ENCODE measurements around the gene CDHR5.

GRCh38 chr11:593347-593746, 31.4 kb downstream of the CDHR5 start:
- TF ChIP-seq, protein P1, sequence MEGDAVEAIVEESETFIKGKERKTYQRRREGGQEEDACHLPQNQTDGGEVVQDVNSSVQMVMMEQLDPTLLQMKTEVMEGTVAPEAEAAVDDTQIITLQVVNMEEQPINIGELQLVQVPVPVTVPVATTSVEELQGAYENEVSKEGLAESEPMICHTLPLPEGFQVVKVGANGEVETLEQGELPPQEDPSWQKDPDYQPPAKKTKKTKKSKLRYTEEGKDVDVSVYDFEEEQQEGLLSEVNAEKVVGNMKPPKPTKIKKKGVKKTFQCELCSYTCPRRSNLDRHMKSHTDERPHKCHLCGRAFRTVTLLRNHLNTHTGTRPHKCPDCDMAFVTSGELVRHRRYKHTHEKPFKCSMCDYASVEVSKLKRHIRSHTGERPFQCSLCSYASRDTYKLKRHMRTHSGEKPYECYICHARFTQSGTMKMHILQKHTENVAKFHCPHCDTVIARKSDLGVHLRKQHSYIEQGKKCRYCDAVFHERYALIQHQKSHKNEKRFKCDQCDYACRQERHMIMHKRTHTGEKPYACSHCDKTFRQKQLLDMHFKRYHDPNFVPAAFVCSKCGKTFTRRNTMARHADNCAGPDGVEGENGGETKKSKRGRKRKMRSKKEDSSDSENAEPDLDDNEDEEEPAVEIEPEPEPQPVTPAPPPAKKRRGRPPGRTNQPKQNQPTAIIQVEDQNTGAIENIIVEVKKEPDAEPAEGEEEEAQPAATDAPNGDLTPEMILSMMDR (IDR thresholded peaks at IDR 0.05; ENCODE audit: poor library complexity): no peak
- TF ChIP-seq EZH2phosphoT487 (IDR thresholded peaks at IDR 0.05; ENCODE audit: low read depth, severe bottlenecking, unreplicated experiment): no peak
